Fibroblast of skin of scalp (primary cell): ENCODE results near the gene SPG11.
A peak's percentile ranks its signal among the peaks of the same experiment; 100 is the strongest.
"Not testable (repeated sequence)": the region's sequence is repeated elsewhere in the genome, so short reads cannot be mapped to it uniquely, and the experiment has no call there.

Source experiments
- DNase-seq: peaks from one replicate; pipeline ENCODE4 v3.0.0-alpha.2; 2013

SPG11 gene

DNA sequence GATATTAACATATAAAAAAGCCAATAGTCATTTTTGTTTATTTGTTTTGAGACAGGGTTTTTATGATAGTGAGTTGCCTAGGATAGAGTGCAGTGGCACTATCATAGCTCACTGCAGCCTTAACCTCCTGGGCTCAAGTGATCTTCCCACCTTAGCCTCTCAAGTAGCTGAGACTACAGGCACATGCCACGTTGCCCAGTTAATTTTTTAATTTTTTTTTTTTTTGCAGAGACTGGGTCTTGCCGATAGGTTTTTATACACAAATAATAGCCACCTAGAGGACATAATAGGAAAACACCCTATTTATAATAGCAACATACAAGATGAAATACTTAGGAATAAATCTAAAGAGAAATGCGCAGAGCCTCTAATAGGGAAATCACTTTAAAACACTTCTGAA, 113.2 kb downstream of the SPG11 start:
- DNase-seq = peak; percentile 54

GRCh38 chr15:44549152-44549551, 114.3 kb downstream of the SPG11 start:
- not testable (repeated sequence) for DNase-seq

GRCh38 chr15:44545913-44546802, 117.3 kb downstream of the SPG11 start:
- DNase-seq = peak; percentile 42

GRCh38 chr15:44544745-44545144, 118.7 kb downstream of the SPG11 start:
- not testable (repeated sequence) for DNase-seq

- no peak for DNase-seq
Observed at GRCh38 chr15:44542596-44542995, 120.9 kb downstream of the SPG11 start.

- peak; percentile 92 for DNase-seq
Observed at GRCh38 chr15:44541282-44541958, 122.0 kb downstream of the SPG11 start.

DNA sequence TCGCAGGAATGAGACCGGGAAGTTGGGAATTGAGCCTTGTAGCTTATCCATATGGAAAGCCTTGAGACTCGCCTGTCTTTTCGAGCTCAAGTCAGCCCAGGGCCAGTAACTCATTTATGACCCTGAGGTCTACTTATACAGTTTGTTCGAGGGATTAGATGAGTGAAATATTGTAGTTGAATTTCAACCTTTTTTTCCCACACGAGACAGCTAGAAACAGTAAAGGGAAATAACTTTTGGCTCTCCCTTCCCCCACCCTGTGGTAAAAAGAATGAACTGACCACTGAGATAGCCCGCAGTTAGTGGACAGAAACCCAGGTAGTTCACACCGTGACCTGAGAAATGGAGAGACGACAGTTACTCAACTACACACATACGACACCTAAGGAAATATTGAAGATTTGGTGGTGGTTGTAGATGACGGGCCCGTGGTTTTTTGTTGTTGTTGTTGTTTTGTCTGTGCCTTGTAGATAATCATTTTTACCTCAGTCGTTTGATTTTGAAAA, 125.7 kb downstream of the SPG11 start:
- peak; percentile 52 for DNase-seq

DNA sequence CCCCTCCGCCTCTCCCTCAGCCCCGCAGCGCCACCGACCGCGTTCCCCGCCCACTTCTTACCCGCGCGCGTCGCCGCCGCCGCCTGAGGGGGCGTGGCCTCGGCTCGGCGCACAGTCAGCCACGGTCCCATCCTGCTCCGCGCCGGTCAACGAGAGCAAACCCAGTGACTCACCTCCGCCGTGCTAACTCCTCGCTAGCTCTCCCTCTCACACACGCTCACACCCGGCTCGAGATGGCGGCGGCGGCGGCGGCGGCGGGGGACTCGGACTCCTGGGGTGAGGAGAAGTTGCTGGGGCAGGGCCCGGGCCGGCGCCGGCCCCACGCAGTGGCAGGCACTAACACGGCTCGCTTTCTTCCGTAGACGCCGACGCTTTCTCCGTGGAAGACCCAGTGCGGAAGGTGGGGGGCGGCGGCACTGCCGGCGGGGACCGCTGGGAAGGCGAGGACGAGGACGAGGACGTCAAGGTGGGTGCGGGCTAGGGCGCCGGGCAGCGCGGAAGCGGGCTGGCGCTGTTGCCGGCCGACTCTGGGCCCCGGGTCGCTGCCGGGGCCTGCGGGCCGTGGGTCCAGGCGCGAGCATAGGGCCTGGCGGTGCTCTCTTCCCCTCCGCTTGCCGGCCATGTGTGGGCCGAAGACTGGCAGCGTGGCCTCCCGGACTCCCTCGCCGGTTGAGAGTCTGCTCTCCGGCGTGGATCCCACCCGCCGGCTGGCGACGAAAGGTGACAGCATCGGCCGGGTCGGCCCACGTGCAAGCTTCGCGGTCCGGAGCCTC, 126.3 kb downstream of the SPG11 start, which contains the start of gene EIF3J:
EIF3J (plus strand) TSS at position 186 of the 773 bp plus-strand sequence; CDS start at position 234, 48 bp downstream.
- DNase-seq = peak; percentile 98

GRCh38 chr15:44536302-44536961, 127.0 kb downstream of the SPG11 start:
- DNase-seq = no peak

DNA sequence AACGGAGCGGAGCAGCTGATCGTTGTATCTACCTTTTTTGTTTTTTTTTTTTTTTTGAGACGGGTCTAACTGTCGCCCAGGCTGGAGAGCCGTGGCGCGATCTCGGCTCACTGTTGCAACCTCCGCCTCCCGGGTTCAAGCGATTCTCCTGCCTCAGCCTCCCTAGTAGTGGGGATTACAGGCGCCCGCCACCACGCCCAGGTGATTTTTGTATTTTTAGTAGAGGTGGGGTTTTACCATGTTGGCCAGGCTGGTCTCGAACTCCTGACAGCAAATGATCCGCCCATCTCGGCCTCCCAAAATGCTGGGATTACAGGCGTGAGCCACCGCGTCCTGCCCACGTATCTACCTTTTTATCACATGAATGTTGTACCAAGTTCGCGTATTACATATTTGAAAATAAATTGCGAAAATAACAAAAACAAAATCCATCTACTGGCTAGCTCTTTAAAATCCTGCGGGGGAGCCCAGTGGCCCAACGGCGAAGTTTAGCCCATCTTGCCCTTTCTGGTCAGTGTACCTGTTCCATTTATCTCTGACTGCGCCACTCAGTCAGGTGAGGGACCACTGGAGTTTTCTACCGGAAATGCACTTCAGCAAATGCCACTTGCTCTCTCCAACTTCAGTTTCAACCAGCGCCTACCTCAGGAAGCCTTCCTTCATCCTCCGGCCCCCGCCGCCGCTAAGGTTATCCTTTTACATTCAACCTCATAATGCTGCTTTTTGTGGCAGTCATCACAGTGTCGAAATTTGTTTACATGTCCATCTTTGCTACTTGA, 127.8 kb downstream of the SPG11 start:
- no peak for DNase-seq

GRCh38 chr15:44535092-44535491, 128.4 kb downstream of the SPG11 start:
- DNase-seq = no peak

- DNase-seq = no peak
Observed at GRCh38 chr15:44532689-44533088, 130.8 kb downstream of the SPG11 start.

- not testable (repeated sequence) for DNase-seq
Observed at GRCh38 chr15:44532275-44532674, 131.2 kb downstream of the SPG11 start.

- DNase-seq = no peak
Observed at GRCh38 chr15:44530653-44531052, 132.8 kb downstream of the SPG11 start.

DNA sequence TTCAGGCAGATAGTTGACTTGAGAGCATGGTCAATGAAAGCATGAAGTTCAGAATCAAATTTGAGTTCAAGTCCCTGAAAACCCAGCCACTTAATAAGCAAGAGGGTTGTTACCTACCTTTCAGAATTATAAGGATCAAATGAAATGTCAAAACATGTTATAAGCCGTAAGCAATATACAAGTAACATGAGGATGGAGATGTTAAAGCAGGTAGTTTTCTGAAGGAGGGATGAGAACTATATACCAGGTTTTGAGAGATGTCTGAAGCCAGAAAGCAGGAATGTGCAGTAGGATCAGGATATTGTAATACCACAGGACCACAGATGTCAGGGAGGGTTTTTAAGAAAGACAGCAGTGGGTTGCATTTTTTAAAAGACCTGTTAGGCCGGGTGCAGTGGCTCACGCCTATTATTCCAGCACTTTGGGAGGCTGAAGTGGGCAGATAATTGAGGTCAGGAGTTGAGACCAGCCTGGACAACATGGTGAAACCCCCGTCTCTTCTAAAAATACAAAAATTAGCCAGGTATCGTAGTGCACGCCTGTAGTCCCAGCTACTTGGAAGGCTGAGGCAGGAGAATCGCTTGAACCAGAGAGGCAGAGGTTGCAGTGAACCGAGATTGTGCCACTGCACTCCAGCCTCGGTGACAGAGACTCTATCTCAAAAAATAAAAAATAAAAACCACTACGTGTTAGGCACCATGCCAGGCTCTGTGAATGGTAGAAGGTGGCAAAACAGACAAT, 133.4 kb downstream of the SPG11 start:
- no peak for DNase-seq

- no peak for DNase-seq
Observed at GRCh38 chr15:44527241-44527640, 136.2 kb downstream of the SPG11 start.

DNA sequence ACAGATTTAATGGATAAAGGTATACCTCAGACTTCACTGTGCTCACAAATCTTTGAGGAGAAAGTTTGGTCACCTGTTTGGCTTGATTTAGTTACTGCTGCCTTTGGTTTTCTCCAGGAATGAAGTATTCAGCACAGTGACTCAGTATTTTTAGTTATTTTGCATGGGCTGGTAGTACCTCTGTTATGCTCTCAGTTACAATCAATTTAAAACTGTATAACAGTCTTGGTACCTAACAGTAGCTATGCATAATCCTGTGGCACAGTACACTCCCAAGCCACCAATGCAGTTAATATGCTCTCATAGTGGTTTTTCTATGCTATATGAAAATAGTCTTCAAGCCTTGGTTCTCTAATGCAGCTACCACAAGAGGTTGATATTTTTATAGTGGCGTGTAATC, 138.4 kb downstream of the SPG11 start:
- DNase-seq = no peak

- no peak for DNase-seq
Observed at GRCh38 chr15:44519537-44519936, 143.9 kb downstream of the SPG11 start.

DNA sequence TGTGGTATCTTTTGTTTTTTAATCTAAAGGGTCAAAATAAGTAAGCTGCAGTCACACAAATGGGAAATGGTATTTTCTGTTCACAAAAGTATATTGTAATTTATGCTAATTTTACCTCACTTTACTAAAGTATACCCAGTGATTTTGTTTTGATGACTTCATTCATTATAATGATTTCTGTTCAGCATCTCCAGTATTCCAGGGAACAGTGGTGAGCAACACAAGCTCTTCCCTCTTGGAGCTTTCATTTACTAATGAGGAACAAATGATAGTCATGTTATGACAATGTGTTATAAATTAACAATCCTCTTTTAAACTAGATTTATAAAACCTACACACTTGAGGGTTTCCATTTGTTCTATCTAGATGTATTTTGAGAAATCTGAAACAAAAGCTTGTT, 147.0 kb downstream of the SPG11 start:
- DNase-seq = no peak
